SK-N-MC (cell line): Measurements from ENCODE around the gene HOMER2.

Experiments used
- EZH2 ChIP-seq: fragments of 200-600 bp; sonication (generic); IDR thresholded peaks from one replicate; pipeline ENCODE4 v1.6.1; 2017; ENCODE audit warnings: antibody characterized with exemption
- FOXP2 ChIP-seq: optimal IDR thresholded peaks from 2 replicates; pipeline ENCODE3; 2011; ENCODE audit warnings: mild to moderate bottlenecking, moderate library complexity; ENCODE audit not compliant: insufficient read depth; ENCODE audit errors: extremely low read length, control extremely low read depth
- POLR2AphosphoS5 ChIP-seq: IDR thresholded peaks from 2 replicates; pipeline ENCODE4 v1.6.1; 2012; ENCODE audit warnings: mild to moderate bottlenecking, low read depth, low read length, borderline replicate concordance

DNA sequence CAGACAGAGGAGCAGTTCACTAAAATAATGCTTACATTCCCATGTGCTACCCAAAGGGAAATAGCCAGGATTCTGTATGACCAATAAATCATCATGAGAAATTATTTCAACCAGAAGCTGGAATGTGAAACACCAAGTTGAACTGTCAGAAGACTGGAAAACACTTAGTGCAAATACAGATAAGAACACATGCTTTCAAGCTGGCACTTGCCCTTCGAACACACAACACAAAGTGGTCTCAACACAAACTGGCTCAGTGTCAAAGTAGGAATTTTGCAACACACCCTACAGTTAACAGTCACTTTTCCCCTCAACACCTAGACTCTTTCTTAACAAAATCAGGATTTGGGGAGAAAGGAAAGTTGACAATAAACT, 148.0 kb downstream of the HOMER2 start:
- TF ChIP-seq POLR2AphosphoS5 (no peak), FOXP2 (no peak), EZH2 (no peak)
